Measurements from ENCODE around the gene ZNF525. TPM values are rescaled to one million over a fixed set of nuclear protein-coding genes. Genes with fewer than 3 reads are reported as not detected.
"Not testable (repeated sequence)": the region's sequence is repeated elsewhere in the genome, so short reads cannot be mapped to it uniquely, and the experiment has no call there.

Gene ZNF525
- total RNA-seq, 6 donors from 2014 or later = 2.4 to 15.7 (median 9.9) TPM

- DNase-seq (peak; percentile 97 to 99), ATAC-seq (ENCODE audit: low FRiP score in 2 of 2) (peak; percentile 99 to 100)
- Histone ChIP-seq H3K4me3 (peak within 1 kb of the TSS; percentile 61 to 90 (median 83)), H3K4me1 (peaks cover 8 to 17% (median 12%) of the 10 kb centered on the region in 4 donors), H3K27ac (peak within 1 kb of the TSS; percentile 72 to 85 (median 74)), H3K9me3 (peaks cover 0 to 14% (median 8%) of the 10 kb centered on the region in 4 donors), H3K27me3 (no peaks in the 10 kb centered on the region), H3K36me3 (peaks cover 0 to 14% (median 3%) of the 10 kb centered on the region in 4 donors)
- no peak for TF ChIP-seq EP300 (IDR thresholded peaks at IDR 0.05)
- TF ChIP-seq CTCF (IDR thresholded peaks at IDR 0.05) = no peak
- peak in 3 of 4 donors; percentile 56 to 72 (median 69) for TF ChIP-seq POLR2A (IDR thresholded peaks at IDR 0.05)
- TF ChIP-seq POLR2AphosphoS5 (IDR thresholded peaks at IDR 0.05) = peak; percentile 85 to 86
- WGBS, 2 donors = 2% methylated on average over 31 to 54 of the region's 61 CpGs
Observed at GRCh38 chr19:53333463-53334449, 31.7 kb upstream of the ZNF525 start, which contains the start of gene ZNF845. Gene ZNF845, plus strand, starts transcription at chr19:53333749. Its CDS starts 7,559 bp downstream, at chr19:53341308.

GRCh38 chr19:53344403-53344802 lies 21.1 kb upstream of the ZNF525 start:
- Histone ChIP-seq H3K36me3 (peaks cover 51 to 95% (median 73%) of the 10 kb centered on the region in 4 donors), H3K9me3 (peaks cover 34 to 65% (median 53%) of the 10 kb centered on the region in 4 donors)
- DNase-seq; H3K27ac ChIP-seq; H3K4me3 ChIP-seq; H3K4me1 ChIP-seq; H3K27me3 ChIP-seq; ATAC-seq (ENCODE audit: low FRiP score in 2 of 2): not testable (repeated sequence)
- WGBS, 2 donors = 94 to 96% methylated on average over 4 of the region's 4 CpGs

- Histone ChIP-seq H3K27ac (no peak overlapping the region), H3K4me1 (no peaks in the 10 kb centered on the region), H3K4me3 (no peak overlapping the region), H3K27me3 (no peaks in the 10 kb centered on the region), H3K36me3 (peaks cover 10 to 23% (median 18%) of the 10 kb centered on the region in 4 donors), H3K9me3 (peaks cover 60 to 81% (median 78%) of the 10 kb centered on the region in 4 donors)
- ATAC-seq (ENCODE audit: low FRiP score in 2 of 2) = no peak
- DNase-seq = no peak
- WGBS, 2 donors = 100% methylated on average over 1 of the region's 1 CpG
- TF ChIP-seq CTCF (IDR thresholded peaks at IDR 0.05) (no peak), EP300 (IDR thresholded peaks at IDR 0.05) (no peak), POLR2AphosphoS5 (IDR thresholded peaks at IDR 0.05) (no peak), POLR2A (IDR thresholded peaks at IDR 0.05) (no peak)
Observed at GRCh38 chr19:53355739-53356138, 9.8 kb upstream of the ZNF525 start.

GRCh38 chr19:53357821-53358581 lies 7.5 kb upstream of the ZNF525 start:
- no peak for ATAC-seq (ENCODE audit: low FRiP score in 2 of 2)
- Histone ChIP-seq H3K27ac (no peak overlapping the region), H3K4me1 (no peaks in the 10 kb centered on the region), H3K4me3 (no peak overlapping the region), H3K27me3 (no peaks in the 10 kb centered on the region), H3K9me3 (peaks cover 37 to 58% (median 56%) of the 10 kb centered on the region in 4 donors), H3K36me3 (peaks cover 0 to 2% (median 0%) of the 10 kb centered on the region in 4 donors)
- WGBS, 2 donors = 69 to 81% methylated on average over 12 to 32 of the region's 35 CpGs
- peak in 1 of 2 donors; percentile 82 for DNase-seq
- no peak for TF ChIP-seq EP300 (IDR thresholded peaks at IDR 0.05)
- TF ChIP-seq CTCF (IDR thresholded peaks at IDR 0.05) = no peak
- TF ChIP-seq POLR2A (IDR thresholded peaks at IDR 0.05) = no peak
- no peak for TF ChIP-seq POLR2AphosphoS5 (IDR thresholded peaks at IDR 0.05)

GRCh38 chr19:53360056-53360455 lies 5.4 kb upstream of the ZNF525 start:
- not testable (repeated sequence) for H3K4me1 ChIP-seq; H3K27me3 ChIP-seq; H3K4me3 ChIP-seq; H3K36me3 ChIP-seq; DNase-seq; ATAC-seq (ENCODE audit: low FRiP score in 2 of 2); H3K27ac ChIP-seq
- 91 to 94% methylated on average over 10 of the region's 10 CpGs for WGBS, 2 donors
- peaks cover 18 to 38% (median 35%) of the 10 kb centered on the region in 4 donors for H3K9me3 ChIP-seq

Data from upper lobe of left lung (tissue), 6 donors.